IgD-negative memory B cell (primary cell): ENCODE data around the gene ERC2. TPM values are rescaled to one million over a fixed set of nuclear protein-coding genes. Genes with fewer than 3 reads are reported as not detected.

Experiments
- H3K27ac Mint-ChIP-seq, 3 donors: one replicate each; pipeline ENCODE4 v1.8.0; 2020 to 2022; ENCODE audit warnings: mild to moderate bottlenecking in 3 of 3, mixed read lengths in 3 of 3, moderate library complexity in 1 of 3
- H3K27me3 Mint-ChIP-seq: one replicate; pipeline ENCODE4 v1.8.0; 2021; ENCODE audit warnings: mixed read lengths
- H3K36me3 Mint-ChIP-seq: one replicate; pipeline ENCODE4 v1.8.0; 2020; ENCODE audit warnings: mild to moderate bottlenecking, mixed read lengths
- H3K4me1 Mint-ChIP-seq, 3 donors: one replicate each; pipeline ENCODE4 v1.8.0; 2020 to 2022; ENCODE audit warnings: mixed read lengths in 3 of 3, mild to moderate bottlenecking in 1 of 3
- H3K4me3 Mint-ChIP-seq, 4 donors: one replicate each; pipeline ENCODE4 v1.8.0; 2020 to 2022; ENCODE audit warnings: mild to moderate bottlenecking in 4 of 4, mixed read lengths in 4 of 4, moderate library complexity in 3 of 4
- H3K9me3 Mint-ChIP-seq, 3 donors: one replicate each; pipeline ENCODE4 v1.8.0; 2020 to 2021; ENCODE audit warnings: mixed read lengths in 3 of 3, mild to moderate bottlenecking in 1 of 3
- polyA plus RNA-seq: library from polyadenylated mRNA; unstranded; fragments of 300-500 nt; fragmentation: Illumina TruSeq; gene quantifications from one replicate; pipeline ENCODE4 v1.2.3, GENCODE V29; 2021

ERC2 gene
- polyA plus RNA-seq, 1 donor from 2014 or later, result not detected

- peaks cover 54% of the 10 kb centered on the region for H3K27me3 Mint-ChIP-seq
- no peak overlapping the region for H3K27ac Mint-ChIP-seq
- H3K9me3 Mint-ChIP-seq, result peaks cover 0 to 7% (median 0%) of the 10 kb centered on the region in 3 donors
- peaks cover 11 to 22% (median 13%) of the 10 kb centered on the region in 3 donors for H3K4me1 Mint-ChIP-seq
- H3K36me3 Mint-ChIP-seq, result no peaks in the 10 kb centered on the region
- no peak overlapping the region for H3K4me3 Mint-ChIP-seq
These were observed 986.3 kb downstream of the ERC2 start for GRCh38 chr3:55481744-55482495.

DNA sequence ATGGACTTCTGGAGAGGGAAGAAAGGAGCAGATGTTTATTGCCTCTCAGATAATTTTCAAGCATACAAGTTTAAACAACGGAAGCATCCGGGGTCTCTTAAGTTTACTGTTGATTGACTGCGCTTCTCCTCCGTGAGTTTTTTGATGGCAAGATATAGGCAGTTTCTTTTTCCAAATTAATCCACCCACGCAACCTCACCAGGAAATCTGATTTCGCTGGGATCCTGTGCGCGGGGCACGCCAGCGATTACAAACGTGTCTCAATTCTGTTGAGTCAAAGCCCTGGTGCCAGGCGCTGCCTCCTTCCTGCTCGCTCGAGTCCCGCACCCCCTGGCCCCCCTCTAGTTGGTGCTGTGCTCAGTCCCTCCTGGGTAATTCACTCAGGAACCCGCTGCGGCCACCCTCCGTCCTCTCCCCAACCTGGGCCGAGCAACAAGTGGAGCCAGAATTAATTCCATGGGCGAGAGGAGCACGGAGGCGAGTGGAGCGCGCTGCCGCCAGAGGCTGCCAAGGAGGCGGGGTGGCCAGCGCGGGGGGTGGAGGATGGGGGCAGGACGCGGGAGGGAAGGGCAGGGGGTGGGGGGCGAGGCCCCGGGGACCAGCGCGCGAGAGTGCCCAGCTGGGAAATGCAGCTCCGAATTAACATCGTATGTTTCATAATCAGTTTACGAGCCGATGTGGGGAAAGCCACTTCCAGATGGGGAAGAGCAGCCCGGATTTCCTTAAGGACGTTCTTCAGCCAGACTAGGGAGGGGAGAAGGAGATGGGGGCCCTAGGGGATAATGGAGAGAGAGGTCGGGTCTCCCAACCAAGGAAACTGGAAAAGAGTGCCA, 987.1 kb downstream of the ERC2 start:
- no peak overlapping the region for H3K27ac Mint-ChIP-seq
- H3K36me3 Mint-ChIP-seq, result no peaks in the 10 kb centered on the region
- peaks cover 51% of the 10 kb centered on the region for H3K27me3 Mint-ChIP-seq
- H3K4me3 Mint-ChIP-seq, result no peak overlapping the region
- H3K9me3 Mint-ChIP-seq, result peaks cover 0 to 7% (median 0%) of the 10 kb centered on the region in 3 donors
- H3K4me1 Mint-ChIP-seq, result peaks cover 6 to 16% (median 9%) of the 10 kb centered on the region in 3 donors

DNA sequence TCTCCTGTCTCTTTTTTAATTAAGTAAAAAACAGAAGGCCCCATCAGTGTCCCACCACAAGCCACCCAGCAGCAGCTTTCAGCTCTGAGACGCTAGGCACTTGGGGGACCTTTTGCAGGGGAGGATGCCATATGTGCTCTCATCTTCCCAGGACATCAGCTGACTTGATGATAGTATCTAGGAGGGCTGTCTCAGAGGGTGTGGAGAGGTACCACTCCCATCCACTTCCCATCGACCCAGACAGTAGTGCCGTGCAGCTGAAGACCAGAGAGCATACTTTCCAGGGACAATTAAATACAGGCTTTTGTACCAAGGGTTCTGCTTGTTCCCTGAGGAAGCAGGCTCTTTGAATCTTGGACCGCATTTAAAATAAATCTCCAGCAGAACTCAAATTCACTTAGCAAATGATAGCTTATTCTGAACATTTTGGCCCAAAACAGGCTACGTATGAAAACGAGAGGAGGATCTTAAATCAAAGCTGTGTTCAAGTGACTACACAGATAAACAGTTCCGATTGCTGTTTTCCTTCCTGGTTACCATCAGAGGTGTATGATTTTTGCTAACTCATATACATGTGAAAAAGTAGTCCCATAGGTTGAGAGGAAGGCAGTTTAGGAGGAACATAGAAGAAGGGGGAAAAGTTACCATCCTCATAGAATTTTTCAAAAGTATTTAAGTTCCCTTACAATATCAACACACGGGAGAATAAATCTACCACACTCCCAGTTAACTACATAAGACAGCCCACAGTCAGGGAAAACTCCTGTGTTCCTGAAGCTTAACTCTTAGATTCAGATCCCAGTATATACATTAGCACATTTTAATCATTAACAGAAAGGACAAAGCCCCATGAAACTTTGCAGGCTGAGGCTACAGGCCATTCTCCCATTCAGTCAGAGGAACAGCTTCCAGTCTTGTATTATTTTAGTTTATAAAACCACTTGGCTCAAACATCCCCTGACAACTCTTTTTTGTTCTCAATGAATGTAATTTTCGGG, 990.7 kb downstream of the ERC2 start:
- peaks cover 28% of the 10 kb centered on the region for H3K27me3 Mint-ChIP-seq
- H3K36me3 Mint-ChIP-seq, result no peaks in the 10 kb centered on the region
- no peaks in the 10 kb centered on the region for H3K4me1 Mint-ChIP-seq
- no peak overlapping the region for H3K27ac Mint-ChIP-seq
- H3K4me3 Mint-ChIP-seq, result no peak overlapping the region
- H3K9me3 Mint-ChIP-seq, result peaks cover 0 to 1% (median 0%) of the 10 kb centered on the region in 3 donors

DNA sequence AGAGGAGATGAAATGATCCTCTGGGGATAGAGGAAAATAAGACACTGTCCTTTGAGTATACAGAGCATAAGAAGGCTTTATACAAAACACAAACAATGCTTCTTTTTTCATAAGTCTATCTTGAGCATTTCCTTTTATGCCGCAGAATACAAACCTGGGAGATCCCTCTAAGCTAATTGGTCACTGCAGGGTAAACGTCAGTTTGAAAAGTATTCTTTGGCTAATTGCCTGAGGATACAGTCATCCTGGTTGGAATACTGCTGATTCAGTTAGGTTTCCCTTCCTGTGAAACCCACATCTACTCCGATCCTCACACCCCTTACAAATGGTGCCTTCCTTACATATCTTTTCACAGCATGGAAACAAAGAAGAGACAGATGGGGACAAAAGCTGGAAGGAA, 991.8 kb downstream of the ERC2 start:
- Mint-ChIP-seq H3K4me3 (no peak overlapping the region), H3K27ac (no peak overlapping the region), H3K9me3 (peaks cover 0 to 3% (median 0%) of the 10 kb centered on the region in 3 donors), H3K36me3 (no peaks in the 10 kb centered on the region), H3K27me3 (peaks cover 21% of the 10 kb centered on the region), H3K4me1 (no peaks in the 10 kb centered on the region)

GRCh38 chr3:55474213-55474632, 994.0 kb downstream of the ERC2 start:
- Mint-ChIP-seq H3K36me3 (no peaks in the 10 kb centered on the region), H3K4me1 (no peaks in the 10 kb centered on the region), H3K27me3 (peaks cover 12% of the 10 kb centered on the region), H3K4me3 (no peak overlapping the region), H3K9me3 (peaks cover 0 to 3% (median 0%) of the 10 kb centered on the region in 3 donors), H3K27ac (no peak overlapping the region)

- no peaks in the 10 kb centered on the region for H3K36me3 Mint-ChIP-seq
- H3K9me3 Mint-ChIP-seq, result peaks cover 0 to 3% (median 0%) of the 10 kb centered on the region in 3 donors
- no peak overlapping the region for H3K27ac Mint-ChIP-seq
- H3K4me1 Mint-ChIP-seq, result no peaks in the 10 kb centered on the region
- H3K27me3 Mint-ChIP-seq, result peaks cover 12% of the 10 kb centered on the region
- H3K4me3 Mint-ChIP-seq, result no peak overlapping the region
These were observed 994.5 kb downstream of the ERC2 start for GRCh38 chr3:55473788-55474187.

DNA sequence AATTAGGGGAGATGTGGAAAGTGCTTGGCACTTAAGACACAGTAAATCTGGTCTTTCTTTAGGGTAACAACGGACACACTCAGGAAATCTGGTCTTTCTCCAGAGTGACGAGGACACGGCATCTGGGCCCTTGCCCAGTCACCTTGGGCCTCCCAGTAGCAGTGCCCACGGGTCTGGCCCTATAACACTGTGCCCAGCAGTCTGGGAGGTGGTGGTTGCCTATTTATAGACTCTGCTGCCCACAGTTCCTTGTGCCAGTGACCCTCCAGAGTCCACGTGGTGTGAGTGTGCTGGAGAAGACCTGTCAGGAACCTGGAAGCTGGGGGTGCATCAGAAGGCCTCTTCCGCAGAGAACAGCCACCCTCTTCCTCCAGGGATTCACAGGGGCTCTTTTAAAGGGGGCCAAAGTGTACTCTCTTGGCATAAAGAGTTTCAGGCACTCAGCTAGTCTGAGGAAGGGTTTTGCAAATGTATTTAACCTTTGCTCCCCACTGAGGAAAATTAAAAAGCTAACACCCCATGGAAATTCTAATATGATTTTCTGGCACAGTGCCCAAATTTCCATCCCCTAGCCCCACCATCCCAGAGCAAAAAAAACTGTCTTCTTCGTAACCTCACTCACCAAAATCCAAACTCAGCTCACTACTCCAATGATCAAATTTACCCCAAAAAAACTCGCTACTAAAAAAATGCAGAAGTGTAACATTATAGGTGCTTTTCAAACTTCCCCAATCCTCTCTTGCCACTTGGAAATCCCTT, 996.6 kb downstream of the ERC2 start:
- no peak overlapping the region for H3K4me3 Mint-ChIP-seq
- peaks cover 0 to 2% (median 0%) of the 10 kb centered on the region in 3 donors for H3K9me3 Mint-ChIP-seq
- H3K27me3 Mint-ChIP-seq, result peaks cover 10% of the 10 kb centered on the region
- no peak overlapping the region for H3K27ac Mint-ChIP-seq
- H3K4me1 Mint-ChIP-seq, result no peaks in the 10 kb centered on the region
- no peaks in the 10 kb centered on the region for H3K36me3 Mint-ChIP-seq

GRCh38 chr3:55471084-55471483, 997.2 kb downstream of the ERC2 start:
- Mint-ChIP-seq H3K36me3 (no peaks in the 10 kb centered on the region), H3K4me1 (no peaks in the 10 kb centered on the region), H3K4me3 (no peak overlapping the region), H3K27ac (no peak overlapping the region), H3K27me3 (peaks cover 9% of the 10 kb centered on the region), H3K9me3 (peaks cover 0 to 2% (median 0%) of the 10 kb centered on the region in 3 donors)

DNA sequence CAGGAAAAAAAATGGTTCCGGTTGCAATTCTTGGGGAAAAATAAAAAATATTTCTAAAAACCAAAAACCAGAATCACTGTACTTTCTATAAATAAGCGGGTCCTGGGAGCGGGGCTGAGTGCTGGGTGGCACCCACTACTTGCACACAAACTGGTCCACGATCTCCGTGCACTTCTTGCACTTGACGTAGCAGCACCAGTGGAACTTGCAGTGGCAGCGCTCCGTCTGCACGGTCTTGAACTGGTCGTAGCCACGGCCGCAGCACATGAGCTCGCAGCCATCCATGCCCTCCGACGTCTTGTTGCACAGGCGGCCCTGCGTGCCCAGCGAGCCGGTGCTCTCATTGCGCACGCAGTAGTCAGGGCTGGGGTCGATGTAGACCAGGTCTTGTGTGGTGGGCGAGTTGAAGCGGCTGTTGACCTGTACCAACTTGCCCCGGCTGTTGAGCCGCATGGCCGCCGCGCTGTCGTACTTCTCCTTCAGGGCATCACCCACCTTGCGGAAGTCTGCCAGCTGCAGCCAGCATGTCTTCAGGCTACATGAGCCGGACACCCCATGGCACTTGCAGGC, 998.2 kb downstream of the ERC2 start:
- H3K27ac Mint-ChIP-seq, result no peak overlapping the region
- H3K9me3 Mint-ChIP-seq, result peaks cover 0 to 2% (median 0%) of the 10 kb centered on the region in 3 donors
- peaks cover 11% of the 10 kb centered on the region for H3K27me3 Mint-ChIP-seq
- no peak overlapping the region for H3K4me3 Mint-ChIP-seq
- H3K4me1 Mint-ChIP-seq, result no peaks in the 10 kb centered on the region
- H3K36me3 Mint-ChIP-seq, result no peaks in the 10 kb centered on the region

DNA sequence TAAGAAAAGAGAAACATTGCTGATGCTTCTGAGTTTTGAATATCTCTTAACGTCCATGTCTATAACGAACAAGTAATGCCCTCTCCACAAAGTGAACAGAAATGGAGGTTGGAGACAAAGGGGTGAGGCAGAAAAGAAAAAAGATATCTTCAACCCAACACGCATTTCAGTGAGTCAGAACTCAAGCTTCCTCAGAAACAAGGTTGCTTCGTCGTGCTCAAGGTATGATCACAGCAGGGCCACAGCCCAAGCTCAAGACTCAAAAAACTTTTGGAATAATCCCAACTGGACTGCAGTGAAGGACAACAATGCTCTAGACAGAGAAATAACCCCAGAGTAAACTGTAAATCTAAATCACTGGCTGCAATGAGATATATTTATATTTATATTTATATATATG, 1000.0 kb downstream of the ERC2 start:
- Mint-ChIP-seq H3K27ac (no peak overlapping the region), H3K9me3 (peaks cover 0 to 5% (median 0%) of the 10 kb centered on the region in 3 donors), H3K4me1 (no peaks in the 10 kb centered on the region)

DNA sequence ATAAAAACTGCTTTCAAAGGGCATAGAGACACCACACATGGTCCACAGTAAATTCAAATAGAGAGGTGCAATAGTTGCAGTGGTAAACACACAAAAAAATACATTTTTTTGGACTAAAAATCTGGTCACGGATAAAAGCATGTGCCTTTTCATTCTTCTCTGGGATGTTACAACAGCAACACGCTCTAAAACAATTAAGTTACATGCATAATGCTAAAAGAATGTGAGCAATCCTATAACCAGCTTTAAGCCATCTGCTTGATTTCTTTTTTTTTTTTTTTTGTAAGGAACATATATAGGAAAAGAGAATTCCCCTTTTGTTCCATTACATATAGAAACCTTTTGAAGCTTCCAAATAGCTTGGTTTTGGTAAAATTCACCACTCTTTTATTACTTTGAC, 1001.2 kb downstream of the ERC2 start:
- no peaks in the 10 kb centered on the region for H3K36me3 Mint-ChIP-seq
- peaks cover 8% of the 10 kb centered on the region for H3K27me3 Mint-ChIP-seq
- no peaks in the 10 kb centered on the region for H3K4me1 Mint-ChIP-seq
- H3K4me3 Mint-ChIP-seq, result no peak overlapping the region
- H3K9me3 Mint-ChIP-seq, result peaks cover 0 to 5% (median 0%) of the 10 kb centered on the region in 3 donors
- no peak overlapping the region for H3K27ac Mint-ChIP-seq

More for the DNA sequence above, 1000.0 kb downstream of the ERC2 start:
- Mint-ChIP-seq H3K4me3 (no peak overlapping the region), H3K27me3 (peaks cover 6% of the 10 kb centered on the region), H3K36me3 (no peaks in the 10 kb centered on the region)

GRCh38 chr3:55466526-55466925, 1001.7 kb downstream of the ERC2 start:
- H3K9me3 Mint-ChIP-seq, result peaks cover 0 to 3% (median 0%) of the 10 kb centered on the region in 3 donors
- no peak overlapping the region for H3K4me3 Mint-ChIP-seq
- no peaks in the 10 kb centered on the region for H3K36me3 Mint-ChIP-seq
- no peaks in the 10 kb centered on the region for H3K4me1 Mint-ChIP-seq
- H3K27me3 Mint-ChIP-seq, result peaks cover 8% of the 10 kb centered on the region
- H3K27ac Mint-ChIP-seq, result no peak overlapping the region

DNA sequence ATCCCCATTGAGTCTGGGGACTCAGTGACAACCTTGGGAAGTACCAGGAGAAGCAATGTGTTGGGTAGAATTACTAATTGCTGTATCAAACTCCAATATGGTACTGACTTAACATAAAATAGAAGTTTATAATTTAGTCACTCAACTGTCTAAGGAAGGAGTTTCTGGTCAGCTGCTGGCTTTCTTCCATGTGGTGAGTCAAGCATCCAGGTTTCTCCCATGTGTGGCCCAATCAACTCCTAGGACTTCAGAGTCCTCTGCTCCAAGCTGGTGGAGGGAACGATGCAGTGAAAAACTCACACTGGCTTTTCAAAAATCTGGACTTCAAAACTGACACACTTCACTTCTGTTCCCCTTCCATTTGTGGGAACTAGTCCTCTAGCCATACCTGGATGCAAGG, 1006.4 kb downstream of the ERC2 start:
- H3K27me3 Mint-ChIP-seq, result peaks cover 6% of the 10 kb centered on the region
- H3K4me3 Mint-ChIP-seq, result no peak overlapping the region
- no peaks in the 10 kb centered on the region for H3K4me1 Mint-ChIP-seq

GRCh38 chr3:55459838-55460237, 1008.4 kb downstream of the ERC2 start:
- no peak overlapping the region for H3K4me3 Mint-ChIP-seq
- H3K9me3 Mint-ChIP-seq, result peaks cover 0 to 3% (median 0%) of the 10 kb centered on the region in 3 donors
- H3K4me1 Mint-ChIP-seq, result no peaks in the 10 kb centered on the region
- H3K27ac Mint-ChIP-seq, result no peak overlapping the region
- H3K36me3 Mint-ChIP-seq, result no peaks in the 10 kb centered on the region
- peaks cover 3% of the 10 kb centered on the region for H3K27me3 Mint-ChIP-seq

More for the DNA sequence above, 1006.4 kb downstream of the ERC2 start:
- H3K9me3 Mint-ChIP-seq, result peaks cover 0 to 3% (median 0%) of the 10 kb centered on the region in 3 donors
- no peak overlapping the region for H3K27ac Mint-ChIP-seq
- no peaks in the 10 kb centered on the region for H3K36me3 Mint-ChIP-seq
